H9 (cell line): Measurements from ENCODE around the gene VWC2L. TPM values are rescaled to one million over a fixed set of nuclear protein-coding genes. Genes with fewer than 3 reads are reported as not detected.

Source experiments
- DNase-seq: peaks from one replicate; pipeline ENCODE4 v3.0.0-alpha.2; 2017
- H2AFZ ChIP-seq: one replicate; pipeline ENCODE4 v1.6.1; 2013; ENCODE audit warnings: mild to moderate bottlenecking, low read length, control low read depth, moderate library complexity
- H2AK5ac ChIP-seq: 2 replicates; pipeline ENCODE4 v1.6.1; 2013; ENCODE audit warnings: low read length, control low read depth, mixed read lengths; ENCODE audit not compliant: insufficient read length
- H2BK120ac ChIP-seq: one replicate; pipeline ENCODE4 v1.6.1; 2013; ENCODE audit warnings: low read depth, mild to moderate bottlenecking, low read length, control low read depth, inconsistent platforms; ENCODE audit not compliant: poor library complexity, severe bottlenecking
- H2BK12ac ChIP-seq: 2 replicates; pipeline ENCODE4 v1.6.1; 2013; ENCODE audit warnings: low read length, control low read depth, mixed read lengths, low read depth; ENCODE audit not compliant: insufficient read length
- H2BK15ac ChIP-seq: 2 replicates; pipeline ENCODE4 v1.6.1; 2013; ENCODE audit warnings: low read depth, low read length, control low read depth
- H2BK20ac ChIP-seq: one replicate; pipeline ENCODE4 v1.6.1; 2013; ENCODE audit warnings: low read depth, mild to moderate bottlenecking, low read length, control low read depth, inconsistent platforms; ENCODE audit not compliant: poor library complexity, severe bottlenecking
- H2BK5ac ChIP-seq: 2 replicates; pipeline ENCODE4 v1.6.1; 2013; ENCODE audit warnings: low read length, control low read depth, mixed read lengths; ENCODE audit not compliant: insufficient read length
- H3K14ac ChIP-seq: 2 replicates; pipeline ENCODE4 v1.6.1; 2013; ENCODE audit warnings: low read length, control low read depth; ENCODE audit not compliant: insufficient read depth
- H3K18ac ChIP-seq: 2 replicates; pipeline ENCODE4 v1.6.1; 2013; ENCODE audit warnings: low read depth, mild to moderate bottlenecking, mixed read lengths, low read length, control low read depth; ENCODE audit not compliant: insufficient read length
- H3K23ac ChIP-seq: 2 replicates; pipeline ENCODE4 v1.6.1; 2013; ENCODE audit warnings: low read length, control low read depth, mixed read lengths, low read depth; ENCODE audit not compliant: insufficient read length
- H3K23me2 ChIP-seq: 2 replicates; pipeline ENCODE4 v1.6.1; 2013; ENCODE audit warnings: low read depth, mild to moderate bottlenecking, mixed read lengths, low read length, control low read depth; ENCODE audit not compliant: insufficient read length, poor library complexity, severe bottlenecking
- H3K27ac ChIP-seq: 2 replicates; pipeline ENCODE4 v1.5.1; 2013; ENCODE audit warnings: low read length, control low read depth, mixed read lengths, low read depth; ENCODE audit not compliant: insufficient read length
- H3K27me3 ChIP-seq: 2 replicates; pipeline ENCODE4 v1.6.1; 2013; ENCODE audit warnings: low read length, control low read depth, inconsistent platforms; ENCODE audit not compliant: insufficient read depth
- H3K4ac ChIP-seq: 2 replicates; pipeline ENCODE4 v1.6.1; 2013; ENCODE audit warnings: low read depth, mild to moderate bottlenecking, control low read depth, inconsistent platforms, low read length, moderate library complexity
- H3K4me1 ChIP-seq: 2 replicates; pipeline ENCODE4 v1.6.1; 2013; ENCODE audit warnings: low read length, control low read depth, inconsistent platforms; ENCODE audit not compliant: insufficient read depth
- H3K4me2 ChIP-seq: 2 replicates; pipeline ENCODE4 v1.6.1; 2013; ENCODE audit warnings: low read length, control low read depth, mixed read lengths; ENCODE audit not compliant: insufficient read length, insufficient read depth
- H3K56ac ChIP-seq: 2 replicates; pipeline ENCODE4 v1.6.1; 2013; ENCODE audit warnings: low read depth, mild to moderate bottlenecking, mixed read lengths, low read length, control low read depth; ENCODE audit not compliant: insufficient read length
- H3K79me1 ChIP-seq: 2 replicates; pipeline ENCODE4 v1.6.1; 2013; ENCODE audit warnings: low read depth, mild to moderate bottlenecking, moderate library complexity, low read length, control low read depth, inconsistent platforms; ENCODE audit not compliant: insufficient read depth, poor library complexity, severe bottlenecking
- H3K79me2 ChIP-seq: 2 replicates; pipeline ENCODE4 v1.6.1; 2013; ENCODE audit warnings: low read length, control low read depth, inconsistent platforms; ENCODE audit not compliant: insufficient read depth
- H3K9ac ChIP-seq: 2 replicates; pipeline ENCODE4 v1.6.1; 2013; ENCODE audit warnings: low read length, control low read depth, mixed read lengths; ENCODE audit not compliant: insufficient read length; ENCODE audit errors: extremely low read depth
- H3K9me3 ChIP-seq: one replicate; pipeline ENCODE4 v1.6.1; 2013; ENCODE audit warnings: low read depth, low read length, inconsistent platforms; ENCODE audit not compliant: control insufficient read depth
- H3T11ph ChIP-seq: one replicate; pipeline ENCODE4 v1.6.1; 2013; ENCODE audit warnings: mild to moderate bottlenecking, low read length, control low read depth, inconsistent platforms
- H4K20me1 ChIP-seq: one replicate; pipeline ENCODE4 v1.6.1; 2013; ENCODE audit not compliant: control insufficient read depth, insufficient read length, insufficient read depth
- H4K5ac ChIP-seq: 2 replicates; pipeline ENCODE4 v1.6.1; 2013; ENCODE audit warnings: low read depth, mild to moderate bottlenecking, mixed read lengths, low read length, control low read depth; ENCODE audit not compliant: insufficient read length
- H4K8ac ChIP-seq: replicated peaks from 2 replicates; pipeline ENCODE4 v1.6.1; 2013; ENCODE audit warnings: low read length, control low read depth, mixed read lengths, low read depth; ENCODE audit not compliant: insufficient read length
- H4K91ac ChIP-seq: 2 replicates; pipeline ENCODE4 v1.6.1; 2013; ENCODE audit warnings: low read depth, mild to moderate bottlenecking, moderate library complexity, mixed read lengths, low read length, control low read depth; ENCODE audit not compliant: insufficient read length
- H3K27ac Mint-ChIP-seq, 3 experiments: 2 replicates in 2 of 3; 3 replicates in 1 of 3; pipeline ENCODE4 v1.8.0; 2020 to 2021; ENCODE audit warnings: mixed read lengths in 3 of 3, mild to moderate bottlenecking in 1 of 3, moderate library complexity in 1 of 3
- H3K27me3 Mint-ChIP-seq: 2 replicates; pipeline ENCODE4 v1.8.0; 2021; ENCODE audit warnings: low read depth, mild to moderate bottlenecking, moderate library complexity, mixed read lengths
- H3K36me3 Mint-ChIP-seq, 3 experiments: 2 replicates in 2 of 3; 3 replicates in 1 of 3; pipeline ENCODE4 v1.8.0; 2020 to 2021; ENCODE audit warnings: low read depth in 3 of 3, mixed read lengths in 3 of 3; ENCODE audit not compliant: insufficient read depth in 1 of 3
- H3K4me1 Mint-ChIP-seq, 2 experiments: 2 replicates each; pipeline ENCODE4 v1.8.0; 2020; ENCODE audit warnings: mixed read lengths in 2 of 2
- H3K4me3 Mint-ChIP-seq, 2 experiments: 2 replicates in 1 of 2; 3 replicates in 1 of 2; pipeline ENCODE4 v1.8.0; 2020 to 2021; ENCODE audit warnings: mild to moderate bottlenecking in 2 of 2, mixed read lengths in 2 of 2, moderate library complexity in 1 of 2
- H3K9me3 Mint-ChIP-seq, 2 experiments: 2 replicates in 1 of 2; 3 replicates in 1 of 2; pipeline ENCODE4 v1.8.0; 2020; ENCODE audit warnings: mild to moderate bottlenecking in 2 of 2, mixed read lengths in 2 of 2, moderate library complexity in 1 of 2
- WGBS: extraction: QIAGEN DNeasy Blood & Tissue Kit; methylation state at CpG from one replicate; pipeline ENCODE4 v1.1.7; 2013; ENCODE audit warnings: missing lambda C conversion rate, low lambda C conversion rate, mixed read lengths; ENCODE audit not compliant: insufficient read length; ENCODE audit errors: extremely low coverage; 5-methylcytosine and 5-hydroxymethylcytosine counted together
- total RNA-seq: library from RNA; stranded (reverse); gene quantifications from 2 replicates; pipeline ENCODE4 v1.2.1, GENCODE V29; 2021
- TF ChIP-seq, protein P1 (sequence below): fragments of 200-600 bp; sonication (generic); conservative IDR thresholded peaks from 3 replicates; pipeline ENCODE4 v1.8.0; 2021; ENCODE audit warnings: antibody characterized with exemption, mild to moderate bottlenecking

VWC2L gene
- total RNA-seq, 1 experiment from 2014 or later = not detected

DNA sequence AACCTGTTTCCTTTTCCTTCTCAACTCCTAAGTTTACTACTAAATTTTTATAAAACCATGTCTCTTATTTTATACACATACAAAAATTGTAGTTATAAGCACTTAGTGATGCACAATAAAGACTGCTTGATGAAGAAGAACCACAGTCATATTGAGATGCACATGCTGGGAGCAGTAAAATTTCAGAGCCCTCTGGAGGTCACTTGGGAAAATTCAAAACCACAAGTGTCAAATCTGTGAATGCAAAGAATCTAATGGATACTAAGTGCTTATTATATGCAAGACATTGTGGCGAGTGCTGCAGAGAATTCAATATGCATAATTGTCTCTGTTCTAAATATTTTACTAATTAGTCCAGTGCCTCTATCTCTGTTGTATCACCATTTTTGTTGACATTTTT is 180.5 kb downstream of the VWC2L start:
- Histone ChIP-seq H3K14ac (no peak overlapping the region), H4K20me1 (no peaks in the 10 kb centered on the region), H3K4me1 (no peaks in the 10 kb centered on the region), H3K9ac (no peak overlapping the region), H3T11ph (no peak overlapping the region), H3K4ac (no peak overlapping the region), H3K4me2 (no peak overlapping the region), H2BK5ac (no peak overlapping the region), H3K27me3 (peaks cover 10% of the 10 kb centered on the region; the same call in 1 of the 2 replicates), H4K5ac (no peak overlapping the region), H3K23ac (no peak overlapping the region), H4K8ac (no peak overlapping the region), H3K27ac (no peak overlapping the region), H3K18ac (no peak overlapping the region), H3K79me1 (no peaks in the 10 kb centered on the region), H2AFZ (no peak overlapping the region), H3K56ac (no peak overlapping the region), H4K91ac (no peak overlapping the region), H2AK5ac (no peak overlapping the region), H2BK120ac (no peak overlapping the region), H3K9me3 (no peaks in the 10 kb centered on the region), H2BK20ac (no peak overlapping the region), H3K79me2 (no peaks in the 10 kb centered on the region), H2BK12ac (no peak overlapping the region), H3K23me2 (no peaks in the 10 kb centered on the region), H2BK15ac (no peak overlapping the region)
- no peak for DNase-seq
- Mint-ChIP-seq H3K4me3 (no peak overlapping the region), H3K27ac (no peak overlapping the region), H3K36me3 (no peaks in the 10 kb centered on the region), H3K27me3 (peaks cover 94% of the 10 kb centered on the region), H3K9me3 (no peaks in the 10 kb centered on the region; a peak in 1 of 5 replicates), H3K4me1 (peaks cover 2 to 3% of the 10 kb centered on the region in 2 experiments; a peak in 3 of 4 replicates)
- WGBS = no CpG with 5 or more reads among the region's 1 CpG
- TF ChIP-seq, protein P1, sequence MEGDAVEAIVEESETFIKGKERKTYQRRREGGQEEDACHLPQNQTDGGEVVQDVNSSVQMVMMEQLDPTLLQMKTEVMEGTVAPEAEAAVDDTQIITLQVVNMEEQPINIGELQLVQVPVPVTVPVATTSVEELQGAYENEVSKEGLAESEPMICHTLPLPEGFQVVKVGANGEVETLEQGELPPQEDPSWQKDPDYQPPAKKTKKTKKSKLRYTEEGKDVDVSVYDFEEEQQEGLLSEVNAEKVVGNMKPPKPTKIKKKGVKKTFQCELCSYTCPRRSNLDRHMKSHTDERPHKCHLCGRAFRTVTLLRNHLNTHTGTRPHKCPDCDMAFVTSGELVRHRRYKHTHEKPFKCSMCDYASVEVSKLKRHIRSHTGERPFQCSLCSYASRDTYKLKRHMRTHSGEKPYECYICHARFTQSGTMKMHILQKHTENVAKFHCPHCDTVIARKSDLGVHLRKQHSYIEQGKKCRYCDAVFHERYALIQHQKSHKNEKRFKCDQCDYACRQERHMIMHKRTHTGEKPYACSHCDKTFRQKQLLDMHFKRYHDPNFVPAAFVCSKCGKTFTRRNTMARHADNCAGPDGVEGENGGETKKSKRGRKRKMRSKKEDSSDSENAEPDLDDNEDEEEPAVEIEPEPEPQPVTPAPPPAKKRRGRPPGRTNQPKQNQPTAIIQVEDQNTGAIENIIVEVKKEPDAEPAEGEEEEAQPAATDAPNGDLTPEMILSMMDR = peak; percentile 34; the same call in 1 of the 3 replicates
